Measurements from ENCODE around the gene AHNAK2.

- TF ChIP-seq CTCF (IDR thresholded peaks at IDR 0.05), result no peak
- no peak for TF ChIP-seq POLR2AphosphoS5 (IDR thresholded peaks at IDR 0.05; ENCODE audit: low read depth, low read length)
- no peak for TF ChIP-seq REST (IDR thresholded peaks at IDR 0.05; ENCODE audit: insufficient read depth in 1 of 2, low read depth in 2 of 2, low read length in 1 of 2)
Measured at GRCh38 chr14:104903990-104904389, 74.2 kb downstream of the AHNAK2 start.
